Fibroblast of lung (primary cell): ENCODE measurements around the gene TLX2.

Experiments used
- EZH2 ChIP-seq: IDR thresholded peaks from 2 replicates; pipeline ENCODE4 v1.5.1; 2012; ENCODE audit warnings: low read length, control low read depth, mild to moderate bottlenecking; ENCODE audit errors: missing control alignments
- TF ChIP-seq, protein P1 (sequence below), 2 donors: IDR thresholded peaks in 1 of 2; conservative IDR thresholded peaks in 1 of 2; 1 replicate in 1 of 2; 2 replicates in 1 of 2; pipeline ENCODE4 v1.5.1; 2011 to 2012; ENCODE audit warnings: low read length in 2 of 2, control low read depth in 1 of 2, inconsistent platforms in 1 of 2, low read depth in 1 of 2, mild to moderate bottlenecking in 1 of 2

DNA sequence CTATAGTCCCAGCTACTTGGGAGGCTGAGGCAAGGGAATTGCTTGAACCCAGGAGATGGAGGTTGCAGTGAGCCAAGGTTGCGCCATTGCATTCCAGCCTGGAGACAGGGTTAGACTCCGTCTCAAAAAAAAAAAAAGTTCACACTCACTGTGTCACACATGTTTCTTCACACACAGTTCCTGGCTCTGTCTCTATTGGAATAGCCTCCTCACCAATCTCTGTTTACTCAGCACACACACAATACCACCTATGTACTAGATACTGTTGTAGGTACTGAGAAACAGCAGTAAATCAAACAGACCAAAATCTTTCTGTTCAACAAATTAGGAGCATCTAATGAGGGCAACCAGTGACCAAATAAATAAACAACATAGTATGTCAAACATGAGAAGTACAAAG lies 28.1 kb upstream of the TLX2 start:
- no peak for TF ChIP-seq EZH2
- TF ChIP-seq, protein P1, sequence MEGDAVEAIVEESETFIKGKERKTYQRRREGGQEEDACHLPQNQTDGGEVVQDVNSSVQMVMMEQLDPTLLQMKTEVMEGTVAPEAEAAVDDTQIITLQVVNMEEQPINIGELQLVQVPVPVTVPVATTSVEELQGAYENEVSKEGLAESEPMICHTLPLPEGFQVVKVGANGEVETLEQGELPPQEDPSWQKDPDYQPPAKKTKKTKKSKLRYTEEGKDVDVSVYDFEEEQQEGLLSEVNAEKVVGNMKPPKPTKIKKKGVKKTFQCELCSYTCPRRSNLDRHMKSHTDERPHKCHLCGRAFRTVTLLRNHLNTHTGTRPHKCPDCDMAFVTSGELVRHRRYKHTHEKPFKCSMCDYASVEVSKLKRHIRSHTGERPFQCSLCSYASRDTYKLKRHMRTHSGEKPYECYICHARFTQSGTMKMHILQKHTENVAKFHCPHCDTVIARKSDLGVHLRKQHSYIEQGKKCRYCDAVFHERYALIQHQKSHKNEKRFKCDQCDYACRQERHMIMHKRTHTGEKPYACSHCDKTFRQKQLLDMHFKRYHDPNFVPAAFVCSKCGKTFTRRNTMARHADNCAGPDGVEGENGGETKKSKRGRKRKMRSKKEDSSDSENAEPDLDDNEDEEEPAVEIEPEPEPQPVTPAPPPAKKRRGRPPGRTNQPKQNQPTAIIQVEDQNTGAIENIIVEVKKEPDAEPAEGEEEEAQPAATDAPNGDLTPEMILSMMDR (conservative IDR thresholded peaks at IDR 0.05 in 1 of 2, IDR thresholded peaks at IDR 0.05 in 1 of 2; ENCODE audit: low read depth in 1 of 2, low read length in 2 of 2), result no peak
